ENCODE data around the gene CEP128.
"Not testable (repeated sequence)": the region's sequence is repeated elsewhere in the genome, so short reads cannot be mapped to it uniquely, and the experiment has no call there.

CEP128 gene

DNA sequence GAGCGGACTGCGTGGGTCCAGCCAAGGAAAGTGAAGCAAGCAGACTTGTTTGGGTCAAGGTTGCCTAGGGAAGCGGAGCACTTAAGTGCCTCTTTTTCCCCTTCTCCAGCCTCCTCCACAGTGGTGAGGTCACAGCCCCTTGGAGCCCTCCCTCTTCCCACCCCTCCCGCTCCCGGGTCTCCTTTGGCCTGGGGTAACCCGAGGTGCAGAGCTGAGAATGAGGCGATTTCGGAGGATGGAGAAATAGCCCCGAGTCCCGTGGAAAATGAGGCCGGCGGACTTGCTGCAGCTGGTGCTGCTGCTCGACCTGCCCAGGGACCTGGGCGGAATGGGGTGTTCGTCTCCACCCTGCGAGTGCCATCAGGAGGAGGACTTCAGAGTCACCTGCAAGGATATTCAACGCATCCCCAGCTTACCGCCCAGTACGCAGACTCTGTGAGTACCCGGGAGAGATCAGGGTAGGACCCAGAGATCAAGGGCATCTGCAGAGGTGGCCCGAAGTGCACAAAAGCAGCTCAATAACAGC is 13.9 kb upstream of the CEP128 start, which contains the start of gene TSHR:
TSS of gene TSHR (plus strand) at position 206 of the 526 bp plus-strand sequence. CDS start at position 266, 60 bp downstream.
- TF ChIP-seq, protein P1, sequence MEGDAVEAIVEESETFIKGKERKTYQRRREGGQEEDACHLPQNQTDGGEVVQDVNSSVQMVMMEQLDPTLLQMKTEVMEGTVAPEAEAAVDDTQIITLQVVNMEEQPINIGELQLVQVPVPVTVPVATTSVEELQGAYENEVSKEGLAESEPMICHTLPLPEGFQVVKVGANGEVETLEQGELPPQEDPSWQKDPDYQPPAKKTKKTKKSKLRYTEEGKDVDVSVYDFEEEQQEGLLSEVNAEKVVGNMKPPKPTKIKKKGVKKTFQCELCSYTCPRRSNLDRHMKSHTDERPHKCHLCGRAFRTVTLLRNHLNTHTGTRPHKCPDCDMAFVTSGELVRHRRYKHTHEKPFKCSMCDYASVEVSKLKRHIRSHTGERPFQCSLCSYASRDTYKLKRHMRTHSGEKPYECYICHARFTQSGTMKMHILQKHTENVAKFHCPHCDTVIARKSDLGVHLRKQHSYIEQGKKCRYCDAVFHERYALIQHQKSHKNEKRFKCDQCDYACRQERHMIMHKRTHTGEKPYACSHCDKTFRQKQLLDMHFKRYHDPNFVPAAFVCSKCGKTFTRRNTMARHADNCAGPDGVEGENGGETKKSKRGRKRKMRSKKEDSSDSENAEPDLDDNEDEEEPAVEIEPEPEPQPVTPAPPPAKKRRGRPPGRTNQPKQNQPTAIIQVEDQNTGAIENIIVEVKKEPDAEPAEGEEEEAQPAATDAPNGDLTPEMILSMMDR (conservative IDR thresholded peaks at IDR 0.05; ENCODE audit: low read depth, low read length) = no peak
- DNase-seq (ENCODE audit: low read depth) = no peak
- peak within 1 kb of the TSS; percentile 61 for H3K4me3 ChIP-seq (ENCODE audit: low read depth, low read length)

DNA sequence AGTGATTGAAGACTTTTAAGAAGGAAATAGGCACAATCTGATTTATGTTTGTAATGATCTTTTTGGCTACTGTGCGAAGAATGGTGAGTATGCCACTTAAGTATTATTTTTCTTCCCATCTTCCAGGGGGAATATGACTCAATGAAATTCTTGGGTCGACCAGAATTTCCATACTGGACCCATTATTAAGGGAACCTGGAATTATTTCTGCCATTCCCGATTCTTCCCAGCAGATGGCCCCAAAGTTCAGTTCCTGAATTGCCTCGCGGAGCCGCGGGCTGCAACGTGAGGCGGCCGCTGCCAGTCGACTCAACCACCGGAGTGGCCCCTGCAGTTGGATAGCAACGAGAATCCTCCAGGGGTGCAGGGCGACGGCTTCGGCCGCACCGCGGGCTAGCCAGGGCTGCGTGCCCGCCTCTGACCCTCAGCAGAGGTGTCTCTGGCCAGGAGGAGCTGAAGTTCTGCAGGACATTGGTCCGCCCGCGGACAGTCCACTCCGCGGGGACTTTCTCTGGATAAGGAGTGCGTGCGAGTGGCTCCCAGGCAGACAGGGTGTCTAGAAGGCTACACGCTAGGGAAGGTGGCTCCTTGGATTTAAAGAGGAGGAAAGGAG is 13.3 kb upstream of the CEP128 start:
- peak; percentile 78 for DNase-seq (ENCODE audit: low read depth)
- peak overlapping the region; percentile 61 for H3K4me3 ChIP-seq (ENCODE audit: low read depth, low read length)
- TF ChIP-seq, protein P1 (conservative IDR thresholded peaks at IDR 0.05; ENCODE audit: low read depth, low read length) = peak; percentile 84

DNA sequence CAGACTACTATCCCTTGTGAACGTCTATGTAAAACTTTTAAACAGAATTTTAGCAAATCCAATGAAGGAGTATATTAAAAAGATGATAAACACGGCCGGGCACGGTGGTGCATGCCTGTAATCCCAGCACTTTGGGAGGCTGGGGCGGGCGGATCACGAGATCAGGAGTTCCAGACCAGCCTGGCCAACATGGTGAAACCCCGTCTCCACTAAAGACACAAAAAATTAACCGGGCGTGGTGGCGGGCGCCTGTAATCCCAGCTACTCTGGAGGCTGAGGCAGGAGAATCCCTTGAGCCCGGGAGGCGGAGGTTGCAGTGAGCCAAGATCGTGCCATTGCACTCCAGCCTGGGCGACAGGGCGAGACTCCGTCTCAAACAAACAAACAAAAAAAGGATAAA is 11.7 kb upstream of the CEP128 start:
- not testable (repeated sequence) for H3K4me3 ChIP-seq (ENCODE audit: low read depth, low read length); DNase-seq (ENCODE audit: low read depth)

DNA sequence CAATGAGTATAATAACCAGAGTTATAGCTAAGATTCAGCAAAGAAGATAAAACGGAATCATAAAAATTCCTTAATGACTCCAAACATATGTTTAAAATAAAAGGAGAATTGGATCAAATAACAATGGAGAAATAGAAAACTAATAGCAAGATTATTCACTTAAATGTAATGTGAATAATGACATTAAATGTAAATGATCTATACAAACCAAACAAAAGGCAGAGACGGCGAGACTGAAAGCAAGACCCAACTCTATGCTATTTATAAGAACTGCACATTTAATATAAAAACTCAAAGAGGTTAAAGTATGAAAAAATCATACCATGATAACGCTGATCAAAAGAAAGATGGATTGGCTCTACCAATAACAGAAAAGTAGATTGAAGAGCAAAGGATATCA is 10.0 kb upstream of the CEP128 start:
- TF ChIP-seq, protein P1 (conservative IDR thresholded peaks at IDR 0.05; ENCODE audit: low read depth, low read length) = no peak
- no peak overlapping the region for H3K4me3 ChIP-seq (ENCODE audit: low read depth, low read length)
- no peak for DNase-seq (ENCODE audit: low read depth)

DNA sequence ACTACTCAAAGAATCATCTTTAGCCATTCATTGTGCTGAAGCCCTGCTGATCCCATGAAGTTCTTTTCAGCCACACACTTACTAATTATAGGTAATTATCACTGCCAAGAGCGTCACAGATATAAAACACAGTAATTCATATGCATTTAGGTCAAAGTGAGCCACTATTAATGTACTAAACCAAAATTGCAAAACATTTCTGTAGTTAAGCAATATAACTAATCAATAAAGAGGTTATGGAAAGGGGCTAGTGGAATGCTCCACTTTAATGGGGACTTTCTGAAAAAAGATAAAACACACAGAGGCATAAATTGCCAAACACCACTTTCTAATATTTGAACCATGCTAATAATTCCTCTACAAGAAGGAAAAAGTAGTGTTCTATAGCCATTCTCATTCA is 6.8 kb upstream of the CEP128 start:
- no peak overlapping the region for H3K4me3 ChIP-seq (ENCODE audit: low read depth, low read length)
- DNase-seq (ENCODE audit: low read depth) = no peak
- TF ChIP-seq, protein P1 (conservative IDR thresholded peaks at IDR 0.05; ENCODE audit: low read depth, low read length) = no peak

DNA sequence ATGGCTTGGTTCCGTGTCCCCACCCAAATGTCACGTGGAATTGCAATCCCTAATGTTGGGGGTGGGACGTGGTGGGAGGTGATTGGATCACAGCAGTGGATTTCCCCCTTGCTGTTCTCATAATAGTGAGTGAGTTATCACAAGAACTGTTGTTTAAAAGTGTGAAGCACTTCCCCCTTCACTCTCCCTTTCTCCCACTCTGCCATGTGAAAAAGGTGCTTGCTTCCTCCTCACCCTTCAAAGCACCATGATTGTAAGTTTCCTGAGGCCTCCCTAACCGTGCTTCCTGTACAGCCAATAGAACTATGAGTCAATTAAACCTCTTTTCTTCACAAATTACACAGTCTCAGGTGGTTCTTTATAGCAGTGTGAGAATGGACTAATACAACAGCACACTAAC is 5.3 kb upstream of the CEP128 start:
- no peak for DNase-seq (ENCODE audit: low read depth)
- TF ChIP-seq, protein P1 (conservative IDR thresholded peaks at IDR 0.05; ENCODE audit: low read depth, low read length) = no peak
- no peak overlapping the region for H3K4me3 ChIP-seq (ENCODE audit: low read depth, low read length)

DNA sequence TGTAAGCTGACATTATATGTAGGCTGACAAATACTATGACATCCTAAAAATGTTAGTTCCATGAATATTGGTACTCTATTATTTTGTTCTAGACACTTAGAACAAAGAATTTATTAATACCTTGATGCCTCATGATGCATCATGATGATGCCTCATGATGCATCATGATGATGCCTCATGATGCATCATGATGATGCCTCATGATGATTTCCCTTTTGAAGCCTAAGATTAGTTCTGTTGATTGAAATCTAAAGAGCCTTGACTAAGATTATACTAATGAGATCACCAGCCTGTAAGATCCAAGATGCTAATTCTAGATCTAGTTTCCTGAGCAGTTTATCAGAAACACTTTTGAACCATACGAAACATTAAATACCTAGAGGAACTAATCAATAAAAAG is 4.6 kb upstream of the CEP128 start:
- TF ChIP-seq, protein P1 (conservative IDR thresholded peaks at IDR 0.05; ENCODE audit: low read depth, low read length) = no peak
- no peak for DNase-seq (ENCODE audit: low read depth)
- no peak overlapping the region for H3K4me3 ChIP-seq (ENCODE audit: low read depth, low read length)
